A549 (cell line): ENCODE results near the gene FYB1.

Experiments
- CHD2 ChIP-seq: fragments of 150-350 bp; IDR thresholded peaks from 2 replicates; pipeline ENCODE4 v1.6.1; 2014; ENCODE audit warnings: low read length; ENCODE audit not compliant: partially characterized antibody
- MAX ChIP-seq: IDR thresholded peaks from 2 replicates; pipeline ENCODE4 v1.6.1; 2012
- USF2 ChIP-seq: fragments of 450-650 bp; IDR thresholded peaks from 2 replicates; pipeline ENCODE4 v1.6.1; 2014; ENCODE audit warnings: antibody characterized with exemption

GRCh38 chr5:39172593-39172992 lies 46.8 kb downstream of the FYB1 start:
- TF ChIP-seq USF2 (no peak), CHD2 (no peak), MAX (no peak)
